GM21737 (cell line): ENCODE measurements around the gene NSL1.

ENCODE experiments used
- ATAC-seq: cut with Tn5 transposase; IDR thresholded peaks from one replicate; pipeline ENCODE4 v1.9.1; 2021; ENCODE audit warnings: mild to moderate bottlenecking, moderate library complexity; ENCODE audit not compliant: unreplicated experiment

The NSL1 gene

GRCh38 chr1:212791676-212792395 lies at the start of gene NSL1, which contains the start of gene TATDN3:
Gene NSL1, minus strand, starts transcription at chr1:212791777. Its CDS starts 14 bp downstream, at chr1:212791763.
Gene TATDN3, plus strand, starts transcription at chr1:212791894. Its CDS starts 28 bp downstream, at chr1:212791922.
- peak; percentile 70 for ATAC-seq

- ATAC-seq: no peak
These were observed 46.6 kb upstream of the NSL1 start for GRCh38 chr1:212838145-212838544.

GRCh38 chr1:212833211-212834207 lies 41.9 kb upstream of the NSL1 start:
- peak; percentile 87 for ATAC-seq

- ATAC-seq: no peak
These were observed 36.8 kb upstream of the NSL1 start for GRCh38 chr1:212828395-212828794.

- no peak for ATAC-seq
These were observed 36.3 kb upstream of the NSL1 start for GRCh38 chr1:212827831-212828278.

GRCh38 chr1:212827171-212827776 lies 35.7 kb upstream of the NSL1 start:
- no peak for ATAC-seq

- no peak for ATAC-seq
These were observed 34.3 kb upstream of the NSL1 start for GRCh38 chr1:212825798-212826452.

GRCh38 chr1:212824201-212824600 lies 32.6 kb upstream of the NSL1 start:
- ATAC-seq: no peak

GRCh38 chr1:212822956-212823355 lies 31.4 kb upstream of the NSL1 start:
- no peak for ATAC-seq

- ATAC-seq: no peak
These were observed 29.4 kb upstream of the NSL1 start for GRCh38 chr1:212820969-212821368.

GRCh38 chr1:212819726-212820125 lies 28.1 kb upstream of the NSL1 start:
- ATAC-seq: peak; percentile 70

- ATAC-seq: no peak
These were observed 25.1 kb upstream of the NSL1 start for GRCh38 chr1:212816567-212817278.

GRCh38 chr1:212814537-212815334 lies 23.2 kb upstream of the NSL1 start:
- no peak for ATAC-seq

- no peak for ATAC-seq
These were observed 14.2 kb upstream of the NSL1 start for GRCh38 chr1:212805767-212806166.

GRCh38 chr1:212797681-212798080 lies 6.1 kb upstream of the NSL1 start:
- no peak for ATAC-seq

GRCh38 chr1:212794561-212795014 lies 3.0 kb upstream of the NSL1 start:
- ATAC-seq: peak; percentile 72

GRCh38 chr1:212792396-212792908 lies 875 bp upstream of the NSL1 start:
- ATAC-seq: no peak

GRCh38 chr1:212791261-212791675 lies 309 bp downstream of the NSL1 start:
- no peak for ATAC-seq

GRCh38 chr1:212785871-212786270 lies 5.7 kb downstream of the NSL1 start:
- no peak for ATAC-seq
